ENCODE measurements around the gene ITGB5. TPM values are rescaled to one million over a fixed set of nuclear protein-coding genes. Genes with fewer than 3 reads are reported as not detected.

The ITGB5 gene
- total RNA-seq, 1 donor from 2014 or later, result 139 TPM

DNA sequence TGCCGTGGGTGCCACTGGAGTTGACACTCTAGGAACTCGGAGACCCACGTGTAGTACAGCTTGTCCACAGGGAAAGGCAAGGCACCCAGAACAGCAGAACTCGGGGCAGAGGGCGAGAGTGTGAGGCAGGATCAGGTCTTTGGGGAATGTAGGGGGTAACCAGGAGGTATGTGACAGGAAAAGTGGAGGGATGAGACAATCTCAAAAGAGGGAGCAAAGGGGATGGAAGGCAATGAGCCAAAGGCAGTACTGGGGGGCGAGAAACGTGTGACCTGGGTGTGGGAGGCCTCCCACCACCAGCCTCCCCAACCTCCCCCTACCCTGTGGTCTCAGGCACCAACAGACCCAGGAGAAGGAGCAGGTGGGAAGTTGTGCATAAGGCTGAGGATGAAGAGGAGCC is 108.0 kb downstream of the ITGB5 start:
- H3K27ac ChIP-seq (ENCODE audit: low read depth, low read length), result no peak overlapping the region
- peaks cover 16% of the 10 kb centered on the region for H3K79me2 ChIP-seq (ENCODE audit: insufficient read depth, low read length)
- H3K9me3 ChIP-seq (ENCODE audit: insufficient read depth, low read depth, low read length), result no peaks in the 10 kb centered on the region
- H3K9ac ChIP-seq (ENCODE audit: low read length), result no peak overlapping the region
- H3K4me1 ChIP-seq (ENCODE audit: insufficient read depth, low read length), result peaks cover 42% of the 10 kb centered on the region
- peaks cover 49% of the 10 kb centered on the region for H3K4me1 Mint-ChIP-seq (ENCODE audit: low read depth, unreplicated experiment)
- H3K4me2 ChIP-seq (ENCODE audit: low read length), result no peak overlapping the region
- no peak overlapping the region for H2AFZ ChIP-seq (ENCODE audit: low read depth, low read length)
- TF ChIP-seq, protein P1, sequence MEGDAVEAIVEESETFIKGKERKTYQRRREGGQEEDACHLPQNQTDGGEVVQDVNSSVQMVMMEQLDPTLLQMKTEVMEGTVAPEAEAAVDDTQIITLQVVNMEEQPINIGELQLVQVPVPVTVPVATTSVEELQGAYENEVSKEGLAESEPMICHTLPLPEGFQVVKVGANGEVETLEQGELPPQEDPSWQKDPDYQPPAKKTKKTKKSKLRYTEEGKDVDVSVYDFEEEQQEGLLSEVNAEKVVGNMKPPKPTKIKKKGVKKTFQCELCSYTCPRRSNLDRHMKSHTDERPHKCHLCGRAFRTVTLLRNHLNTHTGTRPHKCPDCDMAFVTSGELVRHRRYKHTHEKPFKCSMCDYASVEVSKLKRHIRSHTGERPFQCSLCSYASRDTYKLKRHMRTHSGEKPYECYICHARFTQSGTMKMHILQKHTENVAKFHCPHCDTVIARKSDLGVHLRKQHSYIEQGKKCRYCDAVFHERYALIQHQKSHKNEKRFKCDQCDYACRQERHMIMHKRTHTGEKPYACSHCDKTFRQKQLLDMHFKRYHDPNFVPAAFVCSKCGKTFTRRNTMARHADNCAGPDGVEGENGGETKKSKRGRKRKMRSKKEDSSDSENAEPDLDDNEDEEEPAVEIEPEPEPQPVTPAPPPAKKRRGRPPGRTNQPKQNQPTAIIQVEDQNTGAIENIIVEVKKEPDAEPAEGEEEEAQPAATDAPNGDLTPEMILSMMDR (IDR thresholded peaks at IDR 0.05; ENCODE audit: insufficient read depth, low read depth, low read length), result no peak
- TF ChIP-seq EZH2 (IDR thresholded peaks at IDR 0.05; ENCODE audit: insufficient read depth, low read length), result no peak
- no peaks in the 10 kb centered on the region for H4K20me1 ChIP-seq (ENCODE audit: insufficient read depth, low read length)
- no peak overlapping the region for H3K4me3 ChIP-seq (ENCODE audit: insufficient read depth, low read depth, low read length)
- H3K36me3 Mint-ChIP-seq (ENCODE audit: low read depth, unreplicated experiment), result peaks cover 16% of the 10 kb centered on the region
- peak overlapping the region; percentile 36 for H3K27ac Mint-ChIP-seq (ENCODE audit: unreplicated experiment)
- FAIRE-seq (no peak), DNase-seq (ENCODE audit: low read depth) (no peak)
- no peaks in the 10 kb centered on the region for H3K27me3 ChIP-seq (ENCODE audit: insufficient read depth, low read length)
- no peak overlapping the region for H3K4me3 Mint-ChIP-seq (ENCODE audit: unreplicated experiment)
- H3K36me3 ChIP-seq (ENCODE audit: insufficient read depth, low read length), result peaks cover 4% of the 10 kb centered on the region
- H3K27me3 Mint-ChIP-seq (ENCODE audit: low read depth, unreplicated experiment), result no peaks in the 10 kb centered on the region
- H3K9me3 Mint-ChIP-seq (ENCODE audit: unreplicated experiment), result no peaks in the 10 kb centered on the region

DNA sequence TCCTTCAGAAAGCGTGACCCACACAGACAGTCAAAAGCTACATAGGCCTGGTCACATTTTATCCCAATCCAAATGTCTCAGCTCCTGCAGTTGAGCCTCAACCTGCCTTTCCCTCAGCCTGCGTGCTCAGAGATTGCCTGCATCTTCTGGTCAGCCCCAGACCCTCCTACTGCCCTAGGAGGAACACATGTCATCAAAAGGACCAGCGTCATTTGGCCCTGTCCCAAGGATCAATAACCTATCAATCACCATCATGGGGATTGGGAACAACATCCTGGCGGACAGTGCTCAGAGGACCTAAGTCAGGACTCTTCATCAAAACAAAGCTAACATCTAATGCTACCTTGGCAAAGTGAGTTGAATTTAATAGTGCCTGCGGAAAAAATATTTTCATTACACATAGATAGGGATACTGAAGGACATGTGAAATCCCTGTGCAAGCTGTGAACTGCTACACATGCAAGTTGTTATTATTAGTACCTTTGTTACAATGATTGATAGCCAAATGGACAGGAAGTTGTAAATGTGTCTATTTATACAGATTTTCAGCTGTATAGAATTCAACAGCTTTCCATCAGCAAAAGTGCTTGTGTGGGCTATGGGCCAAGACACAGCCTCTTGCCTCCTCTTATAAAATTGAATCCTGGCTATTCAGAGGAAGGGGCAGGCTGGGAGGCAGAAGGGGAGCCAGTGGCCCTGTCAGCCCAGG is 109.2 kb downstream of the ITGB5 start:
- H3K4me3 Mint-ChIP-seq (ENCODE audit: unreplicated experiment), result no peak overlapping the region
- H3K9me3 ChIP-seq (ENCODE audit: insufficient read depth, low read depth, low read length), result no peaks in the 10 kb centered on the region
- H3K9ac ChIP-seq (ENCODE audit: low read length), result no peak overlapping the region
- H3K4me1 ChIP-seq (ENCODE audit: insufficient read depth, low read length), result peaks cover 43% of the 10 kb centered on the region
- FAIRE-seq, result no peak
- H3K27ac Mint-ChIP-seq (ENCODE audit: unreplicated experiment), result no peak overlapping the region
- peaks cover 20% of the 10 kb centered on the region for H3K36me3 Mint-ChIP-seq (ENCODE audit: low read depth, unreplicated experiment)
- H4K20me1 ChIP-seq (ENCODE audit: insufficient read depth, low read length), result no peaks in the 10 kb centered on the region
- no peak for TF ChIP-seq EZH2 (IDR thresholded peaks at IDR 0.05; ENCODE audit: insufficient read depth, low read length)
- TF ChIP-seq, protein P1 (IDR thresholded peaks at IDR 0.05; ENCODE audit: insufficient read depth, low read depth, low read length), result no peak
- no peaks in the 10 kb centered on the region for H3K9me3 Mint-ChIP-seq (ENCODE audit: unreplicated experiment)
- no peak overlapping the region for H3K4me2 ChIP-seq (ENCODE audit: low read length)
- no peak overlapping the region for H2AFZ ChIP-seq (ENCODE audit: low read depth, low read length)
- H3K4me1 Mint-ChIP-seq (ENCODE audit: low read depth, unreplicated experiment), result peaks cover 47% of the 10 kb centered on the region
- DNase-seq (ENCODE audit: low read depth), result no peak
- H3K27me3 ChIP-seq (ENCODE audit: insufficient read depth, low read length), result no peaks in the 10 kb centered on the region
- H3K36me3 ChIP-seq (ENCODE audit: insufficient read depth, low read length), result peaks cover 4% of the 10 kb centered on the region
- no peak overlapping the region for H3K4me3 ChIP-seq (ENCODE audit: insufficient read depth, low read depth, low read length)
- peaks cover 16% of the 10 kb centered on the region for H3K79me2 ChIP-seq (ENCODE audit: insufficient read depth, low read length)
- no peaks in the 10 kb centered on the region for H3K27me3 Mint-ChIP-seq (ENCODE audit: low read depth, unreplicated experiment)
- no peak overlapping the region for H3K27ac ChIP-seq (ENCODE audit: low read depth, low read length)

DNA sequence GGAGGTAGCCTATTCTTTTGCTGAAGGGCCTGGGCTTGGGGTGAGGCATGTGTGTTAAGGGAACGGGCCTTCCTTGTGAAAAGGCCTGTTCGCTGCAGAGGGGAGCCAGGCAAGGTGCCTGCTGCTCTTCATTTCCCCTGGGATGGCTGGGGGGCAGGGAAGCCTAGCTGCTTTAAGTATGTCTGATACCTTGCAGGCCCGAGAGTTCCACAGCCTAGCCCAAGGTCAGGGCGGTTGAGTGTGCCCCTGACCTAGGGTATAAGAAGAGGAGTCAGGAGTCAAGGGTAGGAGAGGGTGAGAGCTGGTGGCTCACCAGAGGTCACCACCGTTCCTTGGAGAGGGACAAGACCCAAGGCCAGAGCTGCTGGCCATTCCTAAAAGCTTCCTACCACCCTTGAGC is 110.3 kb downstream of the ITGB5 start:
- no peaks in the 10 kb centered on the region for H3K9me3 ChIP-seq (ENCODE audit: insufficient read depth, low read depth, low read length)
- peaks cover 4% of the 10 kb centered on the region for H4K20me1 ChIP-seq (ENCODE audit: insufficient read depth, low read length)
- DNase-seq (ENCODE audit: low read depth) (no peak), FAIRE-seq (no peak)
- H3K4me1 Mint-ChIP-seq (ENCODE audit: low read depth, unreplicated experiment), result peaks cover 52% of the 10 kb centered on the region
- peaks cover 11% of the 10 kb centered on the region for H3K79me2 ChIP-seq (ENCODE audit: insufficient read depth, low read length)
- no peak overlapping the region for H3K27ac Mint-ChIP-seq (ENCODE audit: unreplicated experiment)
- no peaks in the 10 kb centered on the region for H3K9me3 Mint-ChIP-seq (ENCODE audit: unreplicated experiment)
- peaks cover 17% of the 10 kb centered on the region for H3K36me3 Mint-ChIP-seq (ENCODE audit: low read depth, unreplicated experiment)
- H3K4me3 ChIP-seq (ENCODE audit: insufficient read depth, low read depth, low read length), result no peak overlapping the region
- H3K4me1 ChIP-seq (ENCODE audit: insufficient read depth, low read length), result peaks cover 53% of the 10 kb centered on the region
- H3K27me3 Mint-ChIP-seq (ENCODE audit: low read depth, unreplicated experiment), result no peaks in the 10 kb centered on the region
- H2AFZ ChIP-seq (ENCODE audit: low read depth, low read length), result no peak overlapping the region
- no peak overlapping the region for H3K4me3 Mint-ChIP-seq (ENCODE audit: unreplicated experiment)
- no peak for TF ChIP-seq EZH2 (IDR thresholded peaks at IDR 0.05; ENCODE audit: insufficient read depth, low read length)
- TF ChIP-seq, protein P1 (IDR thresholded peaks at IDR 0.05; ENCODE audit: insufficient read depth, low read depth, low read length), result no peak
- H3K27me3 ChIP-seq (ENCODE audit: insufficient read depth, low read length), result no peaks in the 10 kb centered on the region
- peaks cover 4% of the 10 kb centered on the region for H3K36me3 ChIP-seq (ENCODE audit: insufficient read depth, low read length)
- H3K4me2 ChIP-seq (ENCODE audit: low read length), result no peak overlapping the region
- H3K27ac ChIP-seq (ENCODE audit: low read depth, low read length), result no peak overlapping the region
- H3K9ac ChIP-seq (ENCODE audit: low read length), result no peak overlapping the region
